Transverse colon (tissue), 4 donors: Measurements from ENCODE around the gene CHMP3. TPM values are rescaled to one million over a fixed set of nuclear protein-coding genes. Genes with fewer than 3 reads are reported as not detected.

Source experiments
- DNase-seq: peaks from one replicate; pipeline ENCODE4 v3.0.0-alpha.2; 2019
- H3K27ac ChIP-seq, 4 donors: fragments of 200-600 bp; sonication (generic); 2 replicates each; pipeline ENCODE4 v1.5.1; 2016 to 2018; ENCODE audit warnings: inconsistent platforms in 4 of 4
- H3K27me3 ChIP-seq: fragments of 200-600 bp; sonication (generic); 2 replicates; pipeline ENCODE4 v1.5.1; 2017; ENCODE audit warnings: inconsistent platforms
- H3K36me3 ChIP-seq, 4 donors: fragments of 200-600 bp; sonication (generic); 2 replicates each; pipeline ENCODE4 v1.5.1; 2017 to 2019; ENCODE audit warnings: inconsistent platforms in 4 of 4
- H3K4me1 ChIP-seq, 4 donors: fragments of 200-600 bp; sonication (generic); 2 replicates each; pipeline ENCODE4 v1.5.1; 2017 to 2020; ENCODE audit warnings: inconsistent platforms in 4 of 4
- H3K4me3 ChIP-seq, 4 donors: fragments of 200-600 bp; sonication (generic); 1 replicate in 1 of 4; 2 replicates in 3 of 4; pipeline versions ENCODE4 v1.5.1 to v1.6.1; 2017 to 2019; ENCODE audit warnings: inconsistent platforms in 4 of 4
- H3K9me3 ChIP-seq, 2 donors: fragments of 200-600 bp; sonication (generic); 2 replicates each; pipeline ENCODE4 v1.5.1; 2017 to 2019; ENCODE audit warnings: inconsistent platforms in 2 of 2
- EP300 ChIP-seq: sonication (generic); formaldehyde crosslinking; IDR thresholded peaks from one replicate; pipeline ENCODE4 v1.6.1; 2017; ENCODE audit warnings: antibody characterized with exemption, low read depth
- POLR2A ChIP-seq: fragments of 450-650 bp; IDR thresholded peaks from one replicate; pipeline ENCODE4 v1.6.1; 2016; ENCODE audit warnings: antibody characterized with exemption, mild to moderate bottlenecking, moderate library complexity
- POLR2AphosphoS5 ChIP-seq, 3 donors: sonication (generic); formaldehyde crosslinking; IDR thresholded peaks; one replicate each; pipeline ENCODE4 v1.6.1; 2016; ENCODE audit warnings: antibody characterized with exemption in 3 of 3
- WGBS, 2 donors: methylation state at CpG; one replicate each; pipeline ENCODE4 v1.1.5; 2018; ENCODE audit warnings: low coverage in 1 of 2; 5-methylcytosine and 5-hydroxymethylcytosine counted together
- in situ Hi-C, 4 donors: fragments of 200-750 bp; cut with MboI; loops; one replicate each; pipeline versions ENCODE4 v1.15.0 to v1.15.1; 2017; ENCODE audit warnings: low sequenced_read_pairs in 3 of 4, low pct_ligation_motif_present in 1 of 4, low pct_unique_long_range_greater_than_20kb in 1 of 4
- intact Hi-C: fragments of 100-400 bp; cut with DNase I; formaldehyde crosslinking; loops from one replicate; pipeline ENCODE4 v1.15.1; 2023; ENCODE audit warnings: low total_unique reads
- total RNA-seq, 4 donors: library from RNA; depleted of rRNA; stranded (reverse); fragments of >200 nt; gene quantifications; one replicate each; pipeline ENCODE4 v1.1.0, GENCODE V29; 2016
- TF ChIP-seq, protein P1 (sequence below), 5 experiments: fragments of 200-600 bp in 3 of 5; fragments of 450-650 bp in 2 of 5; sonication (generic) in 3 of 5; IDR thresholded peaks; 1 replicate in 2 of 5; 2 replicates in 3 of 5; pipeline ENCODE4 v1.5.1; 2016 to 2017; ENCODE audit warnings: antibody characterized with exemption in 5 of 5, inconsistent platforms in 3 of 5, mild to moderate bottlenecking in 2 of 5, moderate library complexity in 1 of 5

CHMP3 gene
- total RNA-seq, 4 donors from 2014 or later = 83.8 to 200 (median 101) TPM

DNA sequence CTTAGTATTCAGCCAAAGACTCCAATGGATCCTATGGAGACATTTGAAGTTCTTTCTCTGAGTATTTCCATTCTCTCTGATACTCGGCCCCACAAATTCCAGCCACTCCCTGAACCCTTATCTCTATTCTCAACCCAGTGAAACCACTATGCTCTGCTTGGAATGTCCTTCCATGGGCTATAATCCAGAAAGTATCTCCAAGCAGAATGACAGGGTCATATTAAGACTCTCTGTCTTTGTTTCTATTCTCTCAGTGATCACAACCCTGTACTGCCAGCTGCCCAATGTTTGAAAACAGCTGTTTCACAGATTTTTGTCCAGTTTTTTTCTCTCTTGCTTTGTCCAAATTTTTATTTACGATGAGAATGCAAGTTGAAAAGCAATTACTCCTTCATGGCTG, 21.9 kb downstream of the CHMP3 start:
- DNase-seq = no peak
- Histone ChIP-seq H3K9me3 (peaks cover 0 to 4% of the 10 kb centered on the region in 2 donors), H3K27ac (no peak overlapping the region), H3K4me1 (peaks cover 0 to 5% (median 0%) of the 10 kb centered on the region in 4 donors), H3K27me3 (no peaks in the 10 kb centered on the region), H3K4me3 (no peak overlapping the region), H3K36me3 (peaks cover 0 to 7% (median 2%) of the 10 kb centered on the region in 4 donors)
- TF ChIP-seq POLR2AphosphoS5 (IDR thresholded peaks at IDR 0.05) = no peak
- no peak for TF ChIP-seq EP300
- TF ChIP-seq, protein P1, sequence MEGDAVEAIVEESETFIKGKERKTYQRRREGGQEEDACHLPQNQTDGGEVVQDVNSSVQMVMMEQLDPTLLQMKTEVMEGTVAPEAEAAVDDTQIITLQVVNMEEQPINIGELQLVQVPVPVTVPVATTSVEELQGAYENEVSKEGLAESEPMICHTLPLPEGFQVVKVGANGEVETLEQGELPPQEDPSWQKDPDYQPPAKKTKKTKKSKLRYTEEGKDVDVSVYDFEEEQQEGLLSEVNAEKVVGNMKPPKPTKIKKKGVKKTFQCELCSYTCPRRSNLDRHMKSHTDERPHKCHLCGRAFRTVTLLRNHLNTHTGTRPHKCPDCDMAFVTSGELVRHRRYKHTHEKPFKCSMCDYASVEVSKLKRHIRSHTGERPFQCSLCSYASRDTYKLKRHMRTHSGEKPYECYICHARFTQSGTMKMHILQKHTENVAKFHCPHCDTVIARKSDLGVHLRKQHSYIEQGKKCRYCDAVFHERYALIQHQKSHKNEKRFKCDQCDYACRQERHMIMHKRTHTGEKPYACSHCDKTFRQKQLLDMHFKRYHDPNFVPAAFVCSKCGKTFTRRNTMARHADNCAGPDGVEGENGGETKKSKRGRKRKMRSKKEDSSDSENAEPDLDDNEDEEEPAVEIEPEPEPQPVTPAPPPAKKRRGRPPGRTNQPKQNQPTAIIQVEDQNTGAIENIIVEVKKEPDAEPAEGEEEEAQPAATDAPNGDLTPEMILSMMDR (IDR thresholded peaks at IDR 0.05) = no peak
- TF ChIP-seq POLR2A = no peak
- in situ Hi-C loops (no loop called here), intact Hi-C loops (loop anchor here (1.0 kb wide), 1 partner anchor 11 kb away; no protein-coding TSS in a partner anchor)
- 63 to 68% methylated on average over 1 to 2 of the region's 2 CpGs for WGBS, 2 donors

GRCh38 chr2:86533589-86533988, 29.7 kb downstream of the CHMP3 start:
- Histone ChIP-seq H3K36me3 (peaks cover 0 to 7% (median 3%) of the 10 kb centered on the region in 4 donors), H3K9me3 (peaks cover 0 to 3% of the 10 kb centered on the region in 2 donors), H3K4me3 (no peak overlapping the region), H3K4me1 (no peaks in the 10 kb centered on the region), H3K27me3 (no peaks in the 10 kb centered on the region), H3K27ac (no peak overlapping the region)
- DNase-seq = no peak
- in situ Hi-C loops (no loop called here), intact Hi-C loops (no loop called here)
- TF ChIP-seq, protein P1 (IDR thresholded peaks at IDR 0.05) = no peak
- no peak for TF ChIP-seq EP300
- TF ChIP-seq POLR2AphosphoS5 (IDR thresholded peaks at IDR 0.05) = no peak
- TF ChIP-seq POLR2A = no peak
- WGBS, 2 donors = 94 to 100% methylated on average over 3 of the region's 3 CpGs

DNA sequence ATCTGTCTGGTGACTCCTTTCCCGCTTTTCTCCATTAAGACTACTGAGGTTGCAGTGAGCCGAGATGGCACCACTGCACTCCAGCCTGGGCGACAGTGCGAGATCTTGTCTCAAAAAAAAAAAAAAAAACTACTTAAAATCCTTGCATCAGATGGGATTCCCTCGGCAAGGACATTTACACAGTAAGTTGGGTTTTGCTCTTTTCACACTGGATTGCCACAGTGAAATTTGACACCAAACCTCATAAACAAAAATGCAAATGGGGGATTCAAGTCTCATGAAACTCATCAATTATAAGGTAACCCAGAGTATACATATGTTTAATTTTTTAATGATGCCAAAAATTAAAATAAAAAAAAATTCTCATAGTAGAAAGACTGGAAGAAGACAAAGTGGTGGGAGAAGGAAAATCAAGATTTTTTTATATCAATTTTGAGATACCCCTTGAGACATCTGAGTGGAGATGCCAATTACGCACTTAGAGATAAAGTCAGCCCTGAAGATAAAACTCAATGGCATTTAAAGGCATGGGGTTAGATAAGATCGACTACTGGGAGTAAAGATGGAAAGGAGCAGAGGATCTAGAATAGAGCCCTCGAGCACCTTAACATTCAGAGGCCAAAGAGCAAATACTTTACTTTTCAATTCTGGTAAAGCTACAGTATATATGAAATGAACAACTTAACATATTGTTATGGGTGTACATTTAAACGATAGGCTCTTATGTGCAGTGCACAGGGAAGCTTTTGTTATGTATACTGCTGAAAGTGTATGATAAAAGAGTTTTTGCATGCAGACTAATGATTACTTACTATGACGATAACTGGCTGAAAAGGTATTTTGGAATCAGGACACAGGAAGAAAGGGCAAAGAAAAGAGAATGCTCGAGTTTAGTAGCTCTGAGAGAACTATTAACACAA, 37.6 kb downstream of the CHMP3 start:
- WGBS, 2 donors = 91 to 94% methylated on average over 10 to 11 of the region's 11 CpGs
- no peak overlapping the region for H3K27ac ChIP-seq
- intact Hi-C loops (no loop called here), in situ Hi-C loops (no loop called here)
- H3K36me3 ChIP-seq = peaks cover 0 to 21% (median 10%) of the 10 kb centered on the region in 4 donors
- H3K4me1 ChIP-seq = no peaks in the 10 kb centered on the region
- TF ChIP-seq POLR2A = no peak
- TF ChIP-seq, protein P1 (IDR thresholded peaks at IDR 0.05) = no peak
- no peak for TF ChIP-seq EP300
- TF ChIP-seq POLR2AphosphoS5 (IDR thresholded peaks at IDR 0.05) = no peak
- no peak for DNase-seq
- no peak overlapping the region for H3K4me3 ChIP-seq
- no peaks in the 10 kb centered on the region for H3K9me3 ChIP-seq
- no peaks in the 10 kb centered on the region for H3K27me3 ChIP-seq

DNA sequence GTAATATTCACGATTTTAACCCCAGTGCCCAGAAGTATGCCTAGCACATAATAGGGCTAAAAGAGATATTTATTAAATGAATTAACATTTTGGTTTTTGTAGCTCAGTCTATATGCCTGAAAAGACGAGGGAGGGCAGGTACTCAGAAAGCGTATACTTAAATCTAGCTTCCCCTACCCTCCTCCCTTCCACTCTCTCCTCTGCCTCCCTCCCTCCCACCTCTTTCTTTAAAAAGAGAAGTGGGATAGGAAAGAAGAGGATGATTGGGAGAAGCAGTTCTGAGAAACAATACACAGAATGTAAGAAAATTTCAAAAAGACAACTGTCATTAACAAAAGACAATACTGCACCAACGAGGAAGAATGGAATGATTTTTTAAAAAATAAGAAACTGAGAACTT, 39.8 kb downstream of the CHMP3 start:
- H3K4me3 ChIP-seq = no peak overlapping the region
- TF ChIP-seq EP300 (no peak), POLR2A (no peak), POLR2AphosphoS5 (IDR thresholded peaks at IDR 0.05) (no peak)
- TF ChIP-seq, protein P1 (IDR thresholded peaks at IDR 0.05) = no peak

More for the DNA sequence above, 39.8 kb downstream of the CHMP3 start:
- no peaks in the 10 kb centered on the region for H3K27me3 ChIP-seq
- H3K4me1 ChIP-seq = peaks cover 0 to 7% (median 2%) of the 10 kb centered on the region in 4 donors
- H3K36me3 ChIP-seq = peaks cover 0 to 19% (median 6%) of the 10 kb centered on the region in 4 donors
- 92 to 98% methylated on average over 4 of the region's 4 CpGs for WGBS, 2 donors
- no peak for DNase-seq
- no peak overlapping the region for H3K27ac ChIP-seq
- in situ Hi-C loops = no loop called here
- intact Hi-C loops = no loop called here
- H3K9me3 ChIP-seq = no peaks in the 10 kb centered on the region
